NCI-H1105 (cell line): ENCODE data around the gene MCEE.

Source experiments
- DNase-seq: peaks from one replicate; lab custom pipeline; 2025; lab: John Stamatoyannopoulos, UW

MCEE gene

DNA sequence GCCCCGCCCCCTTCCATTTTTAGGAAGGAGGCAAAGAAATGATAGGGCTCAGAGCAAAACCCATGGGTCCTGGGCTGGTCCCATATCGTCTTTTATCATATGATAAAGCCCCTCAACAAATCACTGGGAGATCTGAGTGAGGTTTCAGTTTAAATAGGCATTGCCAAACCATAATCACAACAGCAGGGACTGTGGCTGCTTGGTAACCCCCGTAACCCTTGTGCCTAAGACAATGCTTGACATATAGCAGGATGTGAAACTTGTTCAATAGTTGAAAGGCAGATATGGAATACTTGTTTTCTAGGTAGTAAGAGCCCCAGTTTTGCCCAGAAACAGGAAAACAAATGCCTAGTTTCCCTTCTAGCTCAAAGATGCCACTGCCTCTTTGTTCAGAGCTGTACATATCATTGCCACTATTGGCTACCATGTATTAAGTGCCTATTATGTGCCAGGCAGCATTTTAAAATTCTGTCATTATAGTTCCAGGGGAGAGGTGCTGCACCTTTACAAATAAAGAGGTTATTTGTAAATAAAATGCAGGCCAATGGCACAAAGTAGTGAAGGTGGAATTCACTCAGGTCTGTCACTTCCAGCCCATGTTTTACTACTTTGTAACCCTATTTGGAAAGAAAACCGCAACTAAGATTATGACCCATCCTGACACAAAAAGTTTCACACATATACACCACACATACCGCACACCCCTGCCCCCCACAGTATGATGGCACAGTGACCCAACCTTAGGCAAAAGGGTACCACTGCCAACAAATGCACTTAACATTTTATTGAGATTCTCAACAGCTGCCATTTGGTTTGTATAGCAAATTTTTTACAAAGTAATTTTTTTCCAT lies 47.4 kb downstream of the MCEE start:
- no peak for DNase-seq

DNA sequence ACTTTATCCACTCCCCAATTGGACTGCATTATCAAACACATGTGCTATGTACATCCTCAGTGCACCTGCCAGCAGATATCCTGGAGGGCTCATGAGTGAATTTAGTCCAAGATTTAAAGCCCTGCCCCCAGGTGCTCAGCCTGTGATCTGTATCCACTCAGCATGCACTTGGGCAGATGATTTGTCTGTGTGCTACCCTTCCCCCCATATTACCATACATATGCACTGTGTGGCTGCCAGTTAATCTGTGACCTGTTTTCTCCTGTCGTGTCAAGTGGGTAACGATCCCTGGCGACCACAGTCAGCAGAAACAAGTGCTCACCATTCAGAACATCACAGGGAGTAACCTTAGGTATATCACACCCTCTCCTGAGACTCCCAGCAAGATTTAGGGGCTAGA lies 51.4 kb downstream of the MCEE start:
- peak; percentile 28 for DNase-seq

DNA sequence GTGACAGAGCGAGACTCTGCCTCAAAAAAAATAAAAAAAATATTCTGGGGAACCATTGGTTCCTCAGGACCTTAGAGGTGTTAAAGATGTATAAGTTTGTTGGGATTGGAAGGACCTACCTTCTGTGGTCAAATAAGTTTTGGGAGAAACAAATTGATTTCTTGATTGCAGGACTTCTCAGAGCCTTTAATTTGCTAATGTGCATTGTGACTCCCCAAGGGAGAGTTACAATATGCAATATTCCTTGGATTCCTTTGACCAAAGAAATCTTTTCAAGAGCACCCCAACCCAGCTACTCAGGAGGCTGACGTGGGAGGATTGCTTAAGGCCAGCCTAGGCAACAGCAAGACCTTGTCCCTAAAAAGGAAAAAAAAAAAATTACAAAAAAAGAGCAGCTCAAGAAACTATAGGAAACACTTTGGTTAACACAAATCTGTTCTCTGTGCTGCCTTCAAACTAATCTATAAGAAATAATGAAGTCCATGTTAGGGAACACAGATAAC lies 55.1 kb downstream of the MCEE start:
- no peak for DNase-seq

DNA sequence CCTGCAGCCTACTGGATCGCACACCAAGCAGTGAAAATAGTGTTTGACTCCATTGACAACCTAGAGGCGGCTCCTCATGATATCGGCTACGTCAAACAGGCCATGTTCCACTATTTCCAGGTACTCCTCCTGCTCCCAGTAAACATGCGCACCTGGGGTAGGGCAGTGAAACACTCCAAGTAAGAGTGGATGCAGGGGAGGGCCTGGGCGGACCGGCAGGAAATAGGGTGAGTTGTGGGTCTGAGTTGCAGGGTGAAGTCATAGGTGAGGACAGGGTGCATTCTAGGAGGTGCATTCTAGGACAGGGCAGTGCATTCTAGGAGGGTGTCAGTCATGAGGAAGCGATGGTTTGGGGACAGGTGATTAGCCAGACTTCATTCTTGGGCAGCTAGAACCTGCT lies 56.6 kb downstream of the MCEE start:
- DNase-seq, result no peak

DNA sequence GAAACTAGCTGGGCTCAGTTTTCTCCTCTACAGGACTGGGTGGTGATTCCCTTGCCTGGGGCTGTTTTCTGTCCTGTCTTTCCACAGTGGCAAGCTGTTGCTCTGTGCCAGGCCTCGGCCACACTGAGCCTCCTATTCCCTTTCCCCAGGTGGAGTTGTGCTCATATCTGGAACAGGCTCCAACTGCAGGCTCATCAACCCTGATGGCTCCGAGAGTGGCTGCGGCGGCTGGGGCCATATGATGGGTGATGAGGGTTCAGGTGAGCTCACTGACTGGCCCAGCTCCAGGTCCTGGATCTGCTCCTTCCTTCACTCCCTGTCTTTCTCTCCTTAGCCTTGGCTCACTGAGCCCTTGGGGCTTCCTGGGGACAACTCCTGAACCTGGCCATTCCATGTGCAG lies 57.5 kb downstream of the MCEE start:
- DNase-seq, result no peak

GRCh38 chr2:71071681-71072398 lies 58.2 kb downstream of the MCEE start:
- no peak for DNase-seq

- no peak for DNase-seq
These were observed 59.5 kb downstream of the MCEE start for GRCh38 chr2:71070294-71071093.

DNA sequence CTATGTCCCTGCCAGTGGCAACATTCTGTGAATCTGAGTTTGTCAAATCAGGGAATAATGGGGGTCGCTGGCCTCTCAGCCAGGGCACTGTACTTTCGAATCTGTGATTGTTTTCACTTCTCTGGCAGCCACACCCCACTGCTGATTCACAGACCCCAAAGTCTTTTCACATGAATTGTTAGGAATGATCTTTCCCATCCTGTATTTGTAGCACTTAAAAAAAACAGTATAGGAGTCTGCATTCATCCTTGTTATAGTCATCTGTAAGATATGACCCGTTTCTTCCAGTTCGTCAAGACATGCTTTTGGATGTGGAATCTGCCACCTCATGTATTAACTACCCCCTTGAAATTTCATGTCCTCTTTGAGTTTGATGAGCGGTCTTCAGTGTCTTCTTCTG lies 60.7 kb downstream of the MCEE start:
- no peak for DNase-seq

GRCh38 chr2:71068218-71069035 lies 61.6 kb downstream of the MCEE start, which contains the start of gene NAGK:
Gene NAGK, plus strand, starts transcription at chr2:71068648. Its CDS starts 36 bp downstream, at chr2:71068684.
- peak; percentile 91 for DNase-seq

- DNase-seq, result no peak
These were observed 62.3 kb downstream of the MCEE start for GRCh38 chr2:71067567-71068217.

DNA sequence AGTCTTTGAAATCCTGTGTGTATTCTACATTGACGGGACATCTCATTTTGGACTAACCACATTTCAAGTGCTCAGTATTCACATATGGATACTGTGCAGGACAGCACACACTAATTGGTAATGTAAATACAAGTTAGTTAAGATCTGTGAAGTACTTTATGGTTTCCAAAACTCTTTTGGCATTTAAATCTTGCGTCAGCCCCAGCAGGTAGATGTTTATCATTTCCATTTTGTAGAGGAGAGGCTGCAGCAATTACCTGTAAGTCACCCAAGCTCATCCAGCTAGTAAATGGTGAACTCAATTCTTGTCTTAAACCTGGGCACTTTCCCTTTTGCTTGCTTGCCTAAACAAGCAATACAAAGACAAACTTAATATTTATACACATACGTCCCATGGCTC lies 63.2 kb downstream of the MCEE start:
- DNase-seq, result no peak

DNA sequence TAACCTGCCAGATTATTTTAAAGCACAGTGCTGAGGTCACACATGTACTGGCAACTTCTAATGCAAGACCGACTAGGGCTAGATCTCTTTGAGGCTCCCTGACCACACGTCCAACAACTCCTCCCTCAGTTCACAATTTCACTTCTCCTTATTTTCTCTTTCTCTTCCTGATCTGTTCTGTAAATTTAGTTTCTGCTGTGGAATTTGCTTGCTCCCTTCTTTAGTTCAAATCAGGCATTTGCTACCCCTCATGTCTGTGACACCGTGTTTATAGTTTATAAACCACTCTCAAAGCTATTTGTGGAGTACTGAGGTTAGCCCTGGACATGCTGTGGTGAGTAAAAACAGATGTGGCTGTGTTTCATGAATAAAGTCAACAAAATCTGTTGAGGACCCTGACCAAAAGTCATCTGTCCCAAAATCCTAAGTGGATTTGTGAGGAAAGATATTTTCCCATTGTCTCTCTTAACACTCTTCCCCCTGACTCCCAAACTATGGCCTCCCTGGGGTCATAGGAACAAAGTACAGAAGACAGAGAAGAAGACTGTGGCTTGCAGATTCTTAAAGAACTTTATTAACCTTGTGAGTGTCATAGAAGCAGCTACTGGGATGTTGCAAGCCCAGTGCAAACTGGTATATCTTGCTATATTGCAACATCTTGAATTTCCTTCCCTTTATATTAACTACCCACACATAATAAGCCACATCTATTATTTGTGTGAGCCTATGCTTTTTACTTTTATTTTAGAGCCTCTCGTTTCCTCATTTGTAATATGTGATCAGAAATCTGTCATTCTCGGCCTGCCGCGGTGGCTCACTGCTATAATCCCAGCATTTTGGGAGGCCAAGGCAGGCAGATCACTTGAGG lies 65.0 kb downstream of the MCEE start:
- no peak for DNase-seq

- no peak for DNase-seq
These were observed 65.9 kb downstream of the MCEE start for GRCh38 chr2:71064110-71064611.

DNA sequence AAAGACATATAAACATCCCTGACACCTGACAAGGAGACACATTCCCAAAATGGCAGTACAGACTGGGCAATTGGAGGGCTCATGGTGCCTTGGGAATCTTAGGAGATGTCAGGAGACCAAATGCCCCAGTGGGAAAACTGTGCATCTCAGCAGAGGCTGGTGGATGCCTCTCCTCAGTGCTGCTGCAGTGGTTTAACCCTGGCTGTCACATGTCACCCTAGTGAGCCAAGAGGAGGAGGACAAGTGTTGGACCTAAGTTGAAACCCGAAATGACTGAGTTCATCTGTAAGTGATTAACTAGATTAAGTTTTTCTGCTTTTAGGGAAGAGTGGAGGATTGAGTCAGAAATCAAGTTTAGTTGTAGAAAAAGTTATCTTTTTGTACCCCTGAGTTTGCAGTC lies 66.8 kb downstream of the MCEE start:
- no peak for DNase-seq

- DNase-seq, result no peak
These were observed 69.2 kb downstream of the MCEE start for GRCh38 chr2:71060871-71061270.

DNA sequence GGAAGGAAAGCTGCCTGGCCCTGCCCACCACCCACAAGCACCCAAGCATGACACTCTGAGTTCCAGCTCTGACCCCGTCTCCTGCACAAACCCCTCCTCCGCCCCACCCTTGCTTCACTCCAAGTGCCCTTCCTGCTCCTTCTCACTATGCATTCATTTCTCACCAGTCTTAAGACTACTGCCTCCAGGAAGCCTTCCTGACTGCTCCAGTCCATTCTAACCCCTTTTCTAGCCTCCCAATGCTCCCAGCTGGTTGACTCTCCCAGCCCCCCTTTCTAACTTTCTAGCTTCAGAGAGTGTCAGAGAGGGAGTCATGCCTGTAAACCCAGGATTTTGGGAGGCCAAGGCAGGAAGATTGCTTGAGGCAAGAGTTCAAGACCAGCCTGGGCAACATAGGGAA lies 69.8 kb downstream of the MCEE start:
- DNase-seq, result no peak
